SK-N-MC (cell line): ENCODE data around the gene KCNQ1.
"Not testable (repeated sequence)": the region's sequence is repeated elsewhere in the genome, so short reads cannot be mapped to it uniquely, and the experiment has no call there.

ENCODE experiments used
- DNase-seq: peaks from one replicate; pipeline ENCODE4 v3.0.0-alpha.2; 2011; ENCODE audit warnings: low read depth, low spot score
- H3K27ac ChIP-seq: fragments of 200-600 bp; sonication (generic); 2 replicates; pipeline ENCODE4 v1.5.1; 2016; ENCODE audit warnings: mixed run types
- H3K36me3 ChIP-seq: fragments of 200-600 bp; sonication (generic); 2 replicates; pipeline ENCODE4 v1.6.1; 2017; ENCODE audit warnings: antibody characterized with exemption, low read length, mixed read lengths; ENCODE audit not compliant: insufficient read depth
- H3K4me3 ChIP-seq: fragments of 200-600 bp; sonication (generic); 2 replicates; pipeline ENCODE4 v1.5.1; 2016
- H3K9ac ChIP-seq: fragments of 200-600 bp; sonication (generic); 2 replicates; pipeline ENCODE4 v1.8.0; 2017; ENCODE audit warnings: mixed run types, mixed read lengths; ENCODE audit not compliant: insufficient read length
- H3K9me3 ChIP-seq: fragments of 200-600 bp; sonication (generic); 2 replicates; pipeline ENCODE4 v1.6.1; 2017; ENCODE audit warnings: low read depth, mild to moderate bottlenecking, antibody characterized with exemption, low read length, moderate library complexity, mixed read lengths
- EZH2 ChIP-seq: fragments of 200-600 bp; sonication (generic); IDR thresholded peaks from one replicate; pipeline ENCODE4 v1.6.1; 2017; ENCODE audit warnings: antibody characterized with exemption
- FOXP2 ChIP-seq: optimal IDR thresholded peaks from 2 replicates; pipeline ENCODE3; 2011; ENCODE audit warnings: mild to moderate bottlenecking, moderate library complexity; ENCODE audit not compliant: insufficient read depth; ENCODE audit errors: extremely low read length, control extremely low read depth
- POLR2AphosphoS5 ChIP-seq: IDR thresholded peaks from 2 replicates; pipeline ENCODE4 v1.6.1; 2012; ENCODE audit warnings: mild to moderate bottlenecking, low read depth, low read length, borderline replicate concordance

The KCNQ1 gene

DNA sequence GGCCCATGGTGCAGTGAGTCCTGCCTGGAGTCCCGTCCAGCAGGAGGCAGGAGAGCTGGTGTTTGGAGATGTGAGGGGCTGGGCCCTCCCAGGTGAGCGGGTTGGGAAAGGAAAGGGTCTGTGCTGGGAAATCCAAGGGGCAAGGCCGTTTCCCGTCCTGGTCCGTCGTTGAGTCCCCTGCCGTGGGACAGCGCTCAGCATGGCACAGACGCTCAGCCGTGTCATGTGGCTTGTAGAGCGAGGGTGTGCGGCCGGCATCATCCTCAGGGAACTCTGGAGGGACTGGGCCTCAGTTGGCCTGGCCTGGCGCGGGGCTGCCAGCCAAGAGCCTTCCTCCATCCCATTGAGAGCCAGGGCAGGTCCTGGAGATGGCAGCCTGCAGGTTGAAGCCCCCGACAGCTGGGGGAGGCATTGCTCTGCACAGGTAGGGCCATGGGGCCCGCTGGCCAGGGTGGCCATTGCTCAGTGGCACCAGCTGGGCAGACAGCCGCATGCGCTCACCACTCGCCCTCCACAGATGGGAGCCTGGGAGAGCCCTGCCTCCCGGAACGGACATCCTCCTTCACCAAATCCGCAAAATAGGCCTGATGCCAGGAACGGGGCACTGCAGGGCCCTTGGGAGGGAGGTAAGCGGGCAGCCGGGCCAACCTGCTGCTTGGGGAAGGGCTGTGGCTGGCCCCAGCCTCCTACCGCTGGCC lies 28.7 kb downstream of the KCNQ1 start:
- TF ChIP-seq FOXP2 (no peak), POLR2AphosphoS5 (no peak), EZH2 (no peak)
- no peaks in the 10 kb centered on the region for H3K36me3 ChIP-seq
- H3K4me3 ChIP-seq, result no peak overlapping the region
- no peak overlapping the region for H3K27ac ChIP-seq
- DNase-seq, result no peak
- H3K9me3 ChIP-seq, result no peaks in the 10 kb centered on the region
- no peak overlapping the region for H3K9ac ChIP-seq

GRCh38 chr11:2474059-2474901 lies 29.5 kb downstream of the KCNQ1 start:
- H3K9ac ChIP-seq, result no peak overlapping the region
- no peak overlapping the region for H3K27ac ChIP-seq
- TF ChIP-seq FOXP2 (no peak), EZH2 (no peak), POLR2AphosphoS5 (no peak)
- DNase-seq, result no peak
- no peaks in the 10 kb centered on the region for H3K36me3 ChIP-seq
- H3K4me3 ChIP-seq, result no peak overlapping the region
- no peaks in the 10 kb centered on the region for H3K9me3 ChIP-seq

- Histone ChIP-seq H3K27ac (no peak overlapping the region), H3K9me3 (no peaks in the 10 kb centered on the region), H3K4me3 (no peak overlapping the region), H3K36me3 (no peaks in the 10 kb centered on the region), H3K9ac (no peak overlapping the region)
- TF ChIP-seq EZH2 (no peak), FOXP2 (no peak), POLR2AphosphoS5 (no peak)
- DNase-seq, result no peak
Observed at GRCh38 chr11:2475136-2475918, 30.5 kb downstream of the KCNQ1 start.

- TF ChIP-seq POLR2AphosphoS5, result no peak
- TF ChIP-seq EZH2, result no peak
- no peak for TF ChIP-seq FOXP2
- H3K36me3 ChIP-seq, result no peaks in the 10 kb centered on the region
- H3K9ac ChIP-seq, result no peak overlapping the region
- no peak overlapping the region for H3K4me3 ChIP-seq
- DNase-seq, result no peak
- no peaks in the 10 kb centered on the region for H3K9me3 ChIP-seq
- H3K27ac ChIP-seq, result no peak overlapping the region
Observed at GRCh38 chr11:2477254-2477653, 32.4 kb downstream of the KCNQ1 start.

- Histone ChIP-seq H3K27ac (no peak overlapping the region), H3K4me3 (no peak overlapping the region), H3K36me3 (no peaks in the 10 kb centered on the region), H3K9ac (no peak overlapping the region), H3K9me3 (no peaks in the 10 kb centered on the region)
- TF ChIP-seq POLR2AphosphoS5 (no peak), EZH2 (no peak), FOXP2 (no peak)
- no peak for DNase-seq
Observed at GRCh38 chr11:2477936-2478335, 33.1 kb downstream of the KCNQ1 start.

DNA sequence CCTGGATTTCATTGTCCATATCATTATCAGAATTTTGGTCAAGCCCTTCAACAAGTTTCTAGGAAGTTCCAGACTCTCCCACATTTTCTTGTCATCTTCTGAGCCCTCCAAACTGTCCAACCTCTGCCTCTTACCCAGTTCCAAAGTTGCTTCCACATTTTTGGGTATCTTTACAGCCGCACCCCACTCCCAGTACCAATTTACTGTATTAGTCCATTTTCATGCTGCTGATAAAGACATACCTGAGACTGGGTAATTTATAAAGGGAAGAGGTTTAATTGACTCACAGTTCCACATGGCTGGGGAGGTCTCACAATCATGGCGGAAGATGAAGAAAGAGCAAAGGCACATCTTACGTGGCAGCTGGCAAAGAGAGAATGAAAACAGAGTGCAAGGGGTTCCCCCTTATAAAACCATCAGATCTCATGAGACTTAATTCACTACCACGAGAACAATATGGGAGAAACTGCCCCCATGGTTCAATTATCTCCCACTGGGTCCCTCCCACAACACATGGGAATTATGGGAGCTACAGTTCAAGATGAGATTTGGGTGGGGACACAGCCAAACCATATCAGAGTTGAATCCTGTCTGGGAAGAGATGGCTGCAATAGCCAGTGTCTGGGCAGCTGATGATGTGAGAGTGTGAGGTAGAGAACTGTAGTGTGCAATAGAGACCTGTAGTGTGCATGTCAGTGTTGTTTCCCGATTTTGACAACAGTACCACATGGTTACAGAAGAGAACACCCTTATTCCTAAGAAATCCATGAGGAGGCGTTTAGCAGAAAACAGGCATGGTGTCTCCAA lies 35.5 kb downstream of the KCNQ1 start:
- H3K9me3 ChIP-seq, H3K36me3 ChIP-seq, DNase-seq, H3K9ac ChIP-seq, H3K27ac ChIP-seq, H3K4me3 ChIP-seq: not testable (repeated sequence)

GRCh38 chr11:2480874-2481220 lies 36.0 kb downstream of the KCNQ1 start:
- no peak for DNase-seq
- H3K9ac ChIP-seq, result no peak overlapping the region
- H3K9me3 ChIP-seq, result no peaks in the 10 kb centered on the region
- H3K27ac ChIP-seq, result no peak overlapping the region
- TF ChIP-seq FOXP2, result no peak
- TF ChIP-seq EZH2, result no peak
- no peak for TF ChIP-seq POLR2AphosphoS5
- H3K36me3 ChIP-seq, result no peaks in the 10 kb centered on the region
- no peak overlapping the region for H3K4me3 ChIP-seq

- Histone ChIP-seq H3K4me3 (no peak overlapping the region), H3K9me3 (no peaks in the 10 kb centered on the region), H3K36me3 (no peaks in the 10 kb centered on the region), H3K9ac (no peak overlapping the region), H3K27ac (no peak overlapping the region)
- no peak for TF ChIP-seq EZH2
- no peak for TF ChIP-seq POLR2AphosphoS5
- TF ChIP-seq FOXP2, result no peak
- DNase-seq, result no peak
Observed at GRCh38 chr11:2481253-2481652, 36.4 kb downstream of the KCNQ1 start.
